B cell (primary cell): Measurements from ENCODE around the gene ZNF281.

Experiments used
- CTCF ChIP-seq: fragments of 200-600 bp; IDR thresholded peaks from one replicate; pipeline ENCODE4 v1.8.0; 2022; ENCODE audit warnings: antibody characterized with exemption, mild to moderate bottlenecking
- EZH2 ChIP-seq: IDR thresholded peaks from 2 replicates; pipeline ENCODE4 v1.6.1; 2012; ENCODE audit warnings: borderline replicate concordance, low read depth, mild to moderate bottlenecking, moderate library complexity, low read length; ENCODE audit not compliant: insufficient read depth, poor library complexity, severe bottlenecking

GRCh38 chr1:200388791-200389190 is 21.0 kb downstream of the ZNF281 start:
- TF ChIP-seq CTCF (no peak), EZH2 (no peak)
